GM18519 (cell line): ENCODE data around the gene RCAN3.
"Not testable (repeated sequence)": the region's sequence is repeated elsewhere in the genome, so short reads cannot be mapped to it uniquely, and the experiment has no call there.

ENCODE experiments used
- ATAC-seq: cut with Tn5 transposase; IDR thresholded peaks from one replicate; pipeline ENCODE4 v1.9.1; 2021; ENCODE audit warnings: mild to moderate bottlenecking, moderate library complexity; ENCODE audit not compliant: unreplicated experiment, low FRiP score

RCAN3 gene

GRCh38 chr1:24506691-24507381 is 4.2 kb downstream of the RCAN3 start:
- no peak for ATAC-seq

- no peak for ATAC-seq
Observed at GRCh38 chr1:24507405-24507804, 4.8 kb downstream of the RCAN3 start.

GRCh38 chr1:24508911-24509310 is 6.3 kb downstream of the RCAN3 start:
- ATAC-seq, result no peak

GRCh38 chr1:24513706-24514105 is 11.1 kb downstream of the RCAN3 start:
- no peak for ATAC-seq

- no peak for ATAC-seq
Observed at GRCh38 chr1:24514946-24515345, 12.3 kb downstream of the RCAN3 start.

GRCh38 chr1:24515671-24516209 is 13.1 kb downstream of the RCAN3 start:
- not testable (repeated sequence) for ATAC-seq

- no peak for ATAC-seq
Observed at GRCh38 chr1:24516506-24516905, 13.9 kb downstream of the RCAN3 start.

GRCh38 chr1:24517898-24518297 is 15.3 kb downstream of the RCAN3 start:
- no peak for ATAC-seq

- not testable (repeated sequence) for ATAC-seq
Observed at GRCh38 chr1:24520282-24520681, 17.6 kb downstream of the RCAN3 start.

GRCh38 chr1:24525606-24526005 is 23.0 kb downstream of the RCAN3 start:
- ATAC-seq, result no peak

GRCh38 chr1:24526045-24526444 is 23.4 kb downstream of the RCAN3 start:
- ATAC-seq, result no peak

GRCh38 chr1:24526940-24527542 is 24.4 kb downstream of the RCAN3 start:
- ATAC-seq, result no peak

- no peak for ATAC-seq
Observed at GRCh38 chr1:24528744-24529143, 26.1 kb downstream of the RCAN3 start.

GRCh38 chr1:24529292-24529691 is 26.7 kb downstream of the RCAN3 start:
- ATAC-seq, result not testable (repeated sequence)

GRCh38 chr1:24535021-24535424 is 32.4 kb downstream of the RCAN3 start:
- ATAC-seq, result no peak

GRCh38 chr1:24535778-24536177 is 33.1 kb downstream of the RCAN3 start:
- no peak for ATAC-seq

- ATAC-seq, result no peak
Observed at GRCh38 chr1:24536391-24536840, 33.8 kb downstream of the RCAN3 start.

GRCh38 chr1:24540051-24540905 is 37.6 kb downstream of the RCAN3 start:
- ATAC-seq, result no peak

GRCh38 chr1:24540906-24541710 is 38.5 kb downstream of the RCAN3 start:
- ATAC-seq, result no peak

- ATAC-seq, result no peak
Observed at GRCh38 chr1:24541711-24542346, 39.2 kb downstream of the RCAN3 start.
